Upper lobe of left lung (tissue), 4 donors: ENCODE results near the gene LGALS1.

Experiments
- EP300 ChIP-seq, 4 donors: sonication (generic); formaldehyde crosslinking; IDR thresholded peaks; one replicate each; pipeline ENCODE4 v1.5.1; 2017; ENCODE audit warnings: antibody characterized with exemption in 4 of 4, control low read depth in 2 of 4
- POLR2A ChIP-seq, 4 donors: fragments of 450-650 bp; IDR thresholded peaks; one replicate each; pipeline ENCODE4 v1.5.1; 2016 to 2017; ENCODE audit warnings: antibody characterized with exemption in 4 of 4, mild to moderate bottlenecking in 2 of 4
- TF ChIP-seq, protein P1 (sequence below), 6 experiments: fragments of 450-650 bp in 4 of 6; fragments of 200-600 bp in 2 of 6; sonication (generic) in 2 of 6; IDR thresholded peaks; one replicate each; pipeline ENCODE4 v1.5.1; 2016 to 2019; ENCODE audit warnings: antibody characterized with exemption in 6 of 6

- TF ChIP-seq, protein P1, sequence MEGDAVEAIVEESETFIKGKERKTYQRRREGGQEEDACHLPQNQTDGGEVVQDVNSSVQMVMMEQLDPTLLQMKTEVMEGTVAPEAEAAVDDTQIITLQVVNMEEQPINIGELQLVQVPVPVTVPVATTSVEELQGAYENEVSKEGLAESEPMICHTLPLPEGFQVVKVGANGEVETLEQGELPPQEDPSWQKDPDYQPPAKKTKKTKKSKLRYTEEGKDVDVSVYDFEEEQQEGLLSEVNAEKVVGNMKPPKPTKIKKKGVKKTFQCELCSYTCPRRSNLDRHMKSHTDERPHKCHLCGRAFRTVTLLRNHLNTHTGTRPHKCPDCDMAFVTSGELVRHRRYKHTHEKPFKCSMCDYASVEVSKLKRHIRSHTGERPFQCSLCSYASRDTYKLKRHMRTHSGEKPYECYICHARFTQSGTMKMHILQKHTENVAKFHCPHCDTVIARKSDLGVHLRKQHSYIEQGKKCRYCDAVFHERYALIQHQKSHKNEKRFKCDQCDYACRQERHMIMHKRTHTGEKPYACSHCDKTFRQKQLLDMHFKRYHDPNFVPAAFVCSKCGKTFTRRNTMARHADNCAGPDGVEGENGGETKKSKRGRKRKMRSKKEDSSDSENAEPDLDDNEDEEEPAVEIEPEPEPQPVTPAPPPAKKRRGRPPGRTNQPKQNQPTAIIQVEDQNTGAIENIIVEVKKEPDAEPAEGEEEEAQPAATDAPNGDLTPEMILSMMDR (IDR thresholded peaks at IDR 0.05), result peak; percentile 40 to 69 (median 46)
- no peak for TF ChIP-seq POLR2A (IDR thresholded peaks at IDR 0.05)
- no peak for TF ChIP-seq EP300 (IDR thresholded peaks at IDR 0.05)
Observed at GRCh38 chr22:37696657-37697537, 21.5 kb downstream of the LGALS1 start, which contains the start of gene TRIOBP.
